ENCODE measurements around the gene HEY2.

Gene HEY2

DNA sequence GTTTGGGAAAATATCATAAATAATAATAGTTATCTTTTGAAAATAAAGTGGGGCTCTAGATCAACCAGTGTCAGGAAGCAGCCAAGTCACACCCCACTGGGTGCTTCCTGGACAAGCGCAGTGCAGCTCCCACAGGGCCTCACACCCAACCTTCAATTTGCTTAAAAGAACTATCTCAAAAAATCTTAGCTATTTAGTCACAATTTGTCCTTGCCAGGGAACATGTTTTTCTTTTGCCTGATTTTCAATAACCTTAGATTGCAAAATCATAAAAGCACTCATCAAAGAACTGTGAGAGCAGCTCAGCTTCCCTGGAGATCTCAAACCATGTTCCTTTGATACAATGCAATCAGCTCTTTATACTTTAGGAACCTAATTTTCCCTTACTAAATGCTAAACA is 39.7 kb downstream of the HEY2 start:
- peak overlapping the region in 9 of 11 experiments; percentile 88 to 95 (median 93); a peak in 19 of 22 replicates for H3K27ac ChIP-seq
- H3K36me3 ChIP-seq: peaks cover 0 to 3% (median 0%) of the 10 kb centered on the region in 11 experiments; a peak in 1 of 22 replicates
- peaks cover 29 to 50% (median 46%) of the 10 kb centered on the region in 10 experiments for H3K4me1 ChIP-seq
- H3K4me2 ChIP-seq: peak overlapping the region; percentile 86 to 97 (median 96); a peak in 21 of 22 replicates
- H3K9ac ChIP-seq: peak overlapping the region; percentile 86 to 92 (median 91); a peak in 20 of 22 replicates
- peak overlapping the region in 5 of 10 experiments; percentile 25 to 90 (median 87); a peak in 6 of 20 replicates for H3K4me3 ChIP-seq
- H4K20me1 ChIP-seq: no peaks in the 10 kb centered on the region; a peak in 1 of 22 replicates
- H3K9me3 ChIP-seq (replicated peaks in 1 of 11): no peaks in the 10 kb centered on the region
- H3K27me3 ChIP-seq: no peaks in the 10 kb centered on the region
- no peak for TF ChIP-seq Cebpa-rat (IDR thresholded peaks at IDR 0.05)

DNA sequence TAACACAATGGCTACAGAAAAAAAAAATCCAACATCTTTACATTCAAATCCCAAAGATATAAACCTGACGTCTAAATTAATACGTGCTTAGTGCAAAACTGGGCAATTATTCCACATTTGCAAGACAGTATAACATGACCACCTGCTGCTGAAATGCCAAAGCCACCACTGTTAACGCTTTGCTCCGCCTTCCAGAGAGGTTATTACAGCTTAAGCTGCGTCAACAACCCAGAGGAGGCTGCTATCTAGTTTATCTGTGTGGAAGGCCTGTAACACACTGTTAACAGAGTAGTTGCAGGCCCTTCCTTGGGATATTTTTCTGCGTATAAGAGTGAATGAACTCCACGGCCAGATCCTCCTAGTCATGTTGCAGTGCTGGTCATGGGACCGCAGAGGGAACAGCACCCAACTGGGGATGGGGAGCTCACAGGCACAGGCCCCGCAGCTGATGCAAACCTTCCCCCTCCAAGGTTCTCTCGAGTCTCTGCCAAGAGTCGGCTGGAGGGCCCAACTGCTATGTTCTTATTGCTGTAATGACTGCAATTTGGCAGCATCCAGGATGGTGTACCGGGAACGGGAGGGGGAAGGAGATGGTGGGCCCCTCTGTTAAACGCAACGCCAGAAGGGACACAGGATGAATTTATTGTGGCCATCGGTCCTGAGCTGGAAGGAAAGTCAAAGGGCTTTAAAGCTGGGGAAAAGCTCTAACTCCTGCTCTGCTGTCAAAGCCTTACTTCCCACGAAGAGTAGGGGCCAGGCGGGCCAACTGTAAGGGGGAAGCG is 40.3 kb downstream of the HEY2 start:
- Histone ChIP-seq H4K20me1 (no peaks in the 10 kb centered on the region; a peak in 2 of 22 replicates), H3K27me3 (no peaks in the 10 kb centered on the region), H3K27ac (peak overlapping the region; percentile 87 to 95 (median 92)), H3K9me3 (replicated peaks in 1 of 11) (no peaks in the 10 kb centered on the region), H3K4me3 (peak overlapping the region; percentile 83 to 94 (median 88)), H3K36me3 (peaks cover 0 to 3% (median 0%) of the 10 kb centered on the region in 11 experiments; a peak in 1 of 22 replicates), H3K4me2 (peak overlapping the region; percentile 86 to 97 (median 96)), H3K4me1 (peaks cover 29 to 56% (median 46%) of the 10 kb centered on the region in 10 experiments), H3K9ac (peak overlapping the region; percentile 86 to 92 (median 91))
- no peak for TF ChIP-seq Cebpa-rat (IDR thresholded peaks at IDR 0.05)

GRCh38 chr6:125790358-125791150 is 41.1 kb downstream of the HEY2 start, which contains the start of gene NCOA7:
Gene NCOA7, plus strand, starts transcription at chr6:125790960. Its CDS starts 24,395 bp downstream, at chr6:125815355.
- Histone ChIP-seq H3K27me3 (no peaks in the 10 kb centered on the region; a peak in 1 of 22 replicates), H3K9me3 (replicated peaks in 1 of 11) (no peaks in the 10 kb centered on the region), H3K36me3 (peaks cover 0 to 3% (median 0%) of the 10 kb centered on the region in 11 experiments; a peak in 1 of 22 replicates), H4K20me1 (peaks cover 0 to 7% (median 0%) of the 10 kb centered on the region in 11 experiments; a peak in 2 of 22 replicates), H3K4me1 (peaks cover 29 to 59% (median 46%) of the 10 kb centered on the region in 10 experiments), H3K4me2 (peak within 1 kb of the TSS; percentile 86 to 97 (median 96)), H3K9ac (peak within 1 kb of the TSS; percentile 86 to 92 (median 91)), H3K4me3 (peak within 1 kb of the TSS; percentile 83 to 94 (median 88)), H3K27ac (peak within 1 kb of the TSS; percentile 87 to 95 (median 92))
- TF ChIP-seq Cebpa-rat (IDR thresholded peaks at IDR 0.05): no peak

DNA sequence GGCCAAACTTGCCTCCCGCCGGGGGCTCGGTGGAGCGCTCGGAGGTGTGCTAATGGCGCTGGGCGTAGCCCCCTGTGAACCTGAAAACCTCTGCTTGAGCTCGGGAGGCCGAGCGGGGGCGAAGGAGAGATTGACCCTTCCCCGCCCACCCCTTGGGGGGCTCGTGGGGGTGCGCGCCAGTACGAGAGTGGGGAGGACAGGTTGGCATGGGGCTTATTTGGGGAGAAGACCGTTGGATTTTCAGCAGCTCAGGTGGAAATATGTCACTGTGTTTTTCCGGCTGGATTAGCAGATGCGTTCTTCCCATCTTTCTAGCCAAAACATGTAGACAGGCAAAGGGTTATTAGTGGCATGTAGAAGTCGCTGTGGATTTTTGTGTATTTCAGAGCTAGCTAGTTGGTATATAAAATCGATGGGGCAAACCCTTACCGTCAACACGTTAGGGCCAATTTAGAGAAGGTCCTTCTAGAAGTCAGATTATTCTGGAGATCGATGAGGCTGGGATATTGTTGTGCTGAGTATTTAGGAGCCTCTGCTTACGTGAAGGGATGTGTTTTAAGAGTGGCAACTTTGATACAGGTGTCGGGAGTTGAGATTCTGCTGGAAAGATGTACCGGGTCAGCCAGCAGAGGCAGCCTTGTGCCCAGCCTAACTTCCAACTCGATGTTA is 41.9 kb downstream of the HEY2 start:
- H3K4me2 ChIP-seq: peak overlapping the region; percentile 86 to 97 (median 96)
- no peaks in the 10 kb centered on the region for H3K9me3 ChIP-seq (replicated peaks in 1 of 11)
- peak overlapping the region; percentile 86 to 92 (median 91) for H3K9ac ChIP-seq
- no peak for TF ChIP-seq Cebpa-rat (IDR thresholded peaks at IDR 0.05)
- H3K27ac ChIP-seq: peak overlapping the region in 10 of 11 experiments; percentile 88 to 95 (median 92); a peak in 20 of 22 replicates
- H3K4me3 ChIP-seq: peak overlapping the region; percentile 83 to 94 (median 88)
- H3K4me1 ChIP-seq: peaks cover 29 to 62% (median 46%) of the 10 kb centered on the region in 10 experiments
- peaks cover 0 to 9% (median 0%) of the 10 kb centered on the region in 11 experiments; a peak in 2 of 22 replicates for H4K20me1 ChIP-seq
- no peaks in the 10 kb centered on the region; a peak in 1 of 22 replicates for H3K27me3 ChIP-seq
- H3K36me3 ChIP-seq: peaks cover 0 to 3% (median 0%) of the 10 kb centered on the region in 11 experiments; a peak in 1 of 22 replicates

- H3K4me2 ChIP-seq: peak overlapping the region; percentile 86 to 97 (median 96)
- H3K9me3 ChIP-seq (replicated peaks in 1 of 11): no peaks in the 10 kb centered on the region
- H3K9ac ChIP-seq: peak overlapping the region in 10 of 11 experiments; percentile 86 to 92 (median 91); a peak in 15 of 22 replicates
- no peak for TF ChIP-seq Cebpa-rat (IDR thresholded peaks at IDR 0.05)
- H4K20me1 ChIP-seq: peaks cover 0 to 9% (median 0%) of the 10 kb centered on the region in 11 experiments; a peak in 2 of 22 replicates
- peak overlapping the region; percentile 83 to 94 (median 88) for H3K4me3 ChIP-seq
- H3K36me3 ChIP-seq: peaks cover 0 to under 1% (median 0%) of the 10 kb centered on the region in 11 experiments; a peak in 1 of 22 replicates
- peak overlapping the region in 1 of 11 experiments; percentile 93; a peak in 2 of 22 replicates for H3K27ac ChIP-seq
- H3K4me1 ChIP-seq: peaks cover 29 to 62% (median 46%) of the 10 kb centered on the region in 10 experiments
- H3K27me3 ChIP-seq: peaks cover 0 to 3% (median 0%) of the 10 kb centered on the region in 11 experiments; a peak in 2 of 22 replicates
Observed at GRCh38 chr6:125791820-125792165, 42.4 kb downstream of the HEY2 start.

DNA sequence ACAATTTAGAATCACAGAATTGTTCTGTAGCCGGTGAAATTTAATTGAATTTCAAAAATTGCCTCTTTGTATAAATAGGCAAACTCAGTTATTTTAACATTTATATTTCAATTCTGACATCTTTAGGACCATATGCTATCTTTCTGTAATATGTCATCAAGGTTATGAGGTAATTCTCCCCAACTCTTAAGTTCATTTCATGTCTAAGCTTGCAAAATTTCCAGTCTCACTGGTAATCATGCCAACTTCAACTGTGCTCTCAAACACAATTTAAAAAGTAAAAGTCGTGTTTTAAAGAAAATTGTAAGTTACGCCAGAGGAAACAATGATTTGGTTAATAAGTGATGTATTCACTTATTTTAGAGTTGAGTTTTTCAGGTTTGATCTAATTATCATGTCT is 42.7 kb downstream of the HEY2 start:
- peaks cover 0 to 6% (median 0%) of the 10 kb centered on the region in 11 experiments; a peak in 2 of 22 replicates for H3K27me3 ChIP-seq
- H3K9ac ChIP-seq: no peak overlapping the region; a peak in 2 of 22 replicates
- no peaks in the 10 kb centered on the region for H3K9me3 ChIP-seq (replicated peaks in 1 of 11)
- peaks cover 31 to 64% (median 47%) of the 10 kb centered on the region in 10 experiments for H3K4me1 ChIP-seq
- peak overlapping the region; percentile 26 to 97 (median 96); a peak in 18 of 22 replicates for H3K4me2 ChIP-seq
- peak overlapping the region in 1 of 10 experiments; percentile 87; a peak in 2 of 20 replicates for H3K4me3 ChIP-seq
- no peak overlapping the region for H3K27ac ChIP-seq
- TF ChIP-seq Cebpa-rat (IDR thresholded peaks at IDR 0.05): no peak
- H3K36me3 ChIP-seq: peaks cover 0 to 5% (median 0%) of the 10 kb centered on the region in 11 experiments; a peak in 1 of 22 replicates
- H4K20me1 ChIP-seq: peaks cover 0 to 10% (median 0%) of the 10 kb centered on the region in 11 experiments; a peak in 2 of 22 replicates

DNA sequence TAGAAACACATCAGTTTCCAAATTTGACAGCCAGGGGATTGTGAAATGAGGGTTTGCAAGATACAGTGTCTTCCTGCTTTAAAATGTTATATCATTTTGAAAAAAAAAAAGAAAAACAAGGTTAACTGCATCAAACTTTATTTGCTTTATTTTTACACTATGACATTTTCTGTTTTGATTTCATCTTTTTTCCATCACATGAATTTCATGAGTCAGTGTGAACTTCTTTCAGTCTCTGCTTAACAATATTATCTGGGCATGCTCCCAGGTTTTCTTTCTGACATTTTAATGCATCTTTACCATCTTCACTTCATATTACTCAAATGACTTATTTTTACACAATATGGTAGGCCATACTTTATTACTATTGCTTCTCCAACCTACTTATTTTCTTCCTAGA is 43.2 kb downstream of the HEY2 start:
- H3K4me3 ChIP-seq: no peak overlapping the region
- no peak overlapping the region for H3K9ac ChIP-seq
- H3K27ac ChIP-seq: no peak overlapping the region
- H3K36me3 ChIP-seq: peaks cover 0 to 5% (median 0%) of the 10 kb centered on the region in 11 experiments; a peak in 1 of 22 replicates
- H3K27me3 ChIP-seq: peaks cover 0 to 10% (median 0%) of the 10 kb centered on the region in 11 experiments; a peak in 2 of 22 replicates
- peak overlapping the region in 8 of 11 experiments; percentile 26 to 97 (median 92); a peak in 11 of 22 replicates for H3K4me2 ChIP-seq
- no peaks in the 10 kb centered on the region for H3K9me3 ChIP-seq (replicated peaks in 1 of 11)
- no peak for TF ChIP-seq Cebpa-rat (IDR thresholded peaks at IDR 0.05)
- peaks cover 36 to 69% (median 53%) of the 10 kb centered on the region in 10 experiments for H3K4me1 ChIP-seq
- H4K20me1 ChIP-seq: peaks cover 0 to 15% (median 0%) of the 10 kb centered on the region in 11 experiments; a peak in 2 of 22 replicates
